Breast epithelium (tissue), 4 donors: ENCODE results near the gene DIP2B. TPM values are rescaled to one million over a fixed set of nuclear protein-coding genes. Genes with fewer than 3 reads are reported as not detected.
"Not testable (repeated sequence)": the region's sequence is repeated elsewhere in the genome, so short reads cannot be mapped to it uniquely, and the experiment has no call there.

ENCODE experiments used
- DNase-seq, 2 donors: peaks; one replicate each; pipeline ENCODE4 v3.0.0-alpha.2; 2019; ENCODE audit warnings: low spot score in 2 of 2
- H3K27ac ChIP-seq, 2 donors: fragments of 200-600 bp; sonication (generic) in 1 of 2; one replicate each; pipeline ENCODE4 v1.5.1; 2016 to 2019; ENCODE audit warnings: mild to moderate bottlenecking in 1 of 2
- H3K27me3 ChIP-seq, 2 donors: fragments of 200-600 bp; sonication (generic) in 1 of 2; one replicate each; pipeline versions ENCODE4 v1.5.1 to v1.6.0; 2017 to 2019; ENCODE audit warnings: control low read depth in 1 of 2, mild to moderate bottlenecking in 1 of 2
- H3K36me3 ChIP-seq: fragments of 200-600 bp; one replicate; pipeline ENCODE4 v1.5.1; 2019
- H3K4me1 ChIP-seq, 2 donors: fragments of 200-600 bp; sonication (generic); one replicate each; pipeline ENCODE4 v1.5.1; 2016 to 2019; ENCODE audit warnings: control low read depth in 1 of 2
- H3K4me3 ChIP-seq, 3 donors: fragments of 200-600 bp; sonication (generic); 1 replicate in 2 of 3; 2 replicates in 1 of 3; pipeline ENCODE4 v1.5.1; 2016 to 2019; ENCODE audit warnings: mild to moderate bottlenecking in 3 of 3, moderate library complexity in 2 of 3
- H3K9me3 ChIP-seq, 2 donors: fragments of 200-600 bp; sonication (generic) in 1 of 2; one replicate each; pipeline ENCODE4 v1.5.1; 2016 to 2019; ENCODE audit warnings: control low read depth in 1 of 2
- POLR2A ChIP-seq: fragments of 450-650 bp; IDR thresholded peaks from one replicate; pipeline ENCODE4 v1.6.1; 2016; ENCODE audit warnings: antibody characterized with exemption, mild to moderate bottlenecking, moderate library complexity
- POLR2AphosphoS5 ChIP-seq, 3 donors: sonication (generic); formaldehyde crosslinking; IDR thresholded peaks; one replicate each; pipeline ENCODE4 v1.6.1; 2017; ENCODE audit warnings: antibody characterized with exemption in 3 of 3
- intact Hi-C: fragments of 100-400 bp; cut with DNase I; formaldehyde crosslinking; loops from one replicate; pipeline ENCODE4 v1.15.1; 2023; ENCODE audit warnings: low total_unique reads
- total RNA-seq, 3 donors: library from RNA; depleted of rRNA; stranded (reverse); fragments of >200 nt; gene quantifications; one replicate each; pipeline ENCODE4 v1.1.0, GENCODE V29; 2016
- TF ChIP-seq, protein P1 (sequence below), 3 donors: fragments of 450-650 bp; IDR thresholded peaks; one replicate each; pipeline ENCODE4 v1.5.1; 2016 to 2017; ENCODE audit warnings: antibody characterized with exemption in 3 of 3, mild to moderate bottlenecking in 3 of 3, moderate library complexity in 3 of 3

Gene DIP2B
- total RNA-seq, 3 donors from 2014 or later: 26.6 to 44.8 (median 33.4) TPM

DNA sequence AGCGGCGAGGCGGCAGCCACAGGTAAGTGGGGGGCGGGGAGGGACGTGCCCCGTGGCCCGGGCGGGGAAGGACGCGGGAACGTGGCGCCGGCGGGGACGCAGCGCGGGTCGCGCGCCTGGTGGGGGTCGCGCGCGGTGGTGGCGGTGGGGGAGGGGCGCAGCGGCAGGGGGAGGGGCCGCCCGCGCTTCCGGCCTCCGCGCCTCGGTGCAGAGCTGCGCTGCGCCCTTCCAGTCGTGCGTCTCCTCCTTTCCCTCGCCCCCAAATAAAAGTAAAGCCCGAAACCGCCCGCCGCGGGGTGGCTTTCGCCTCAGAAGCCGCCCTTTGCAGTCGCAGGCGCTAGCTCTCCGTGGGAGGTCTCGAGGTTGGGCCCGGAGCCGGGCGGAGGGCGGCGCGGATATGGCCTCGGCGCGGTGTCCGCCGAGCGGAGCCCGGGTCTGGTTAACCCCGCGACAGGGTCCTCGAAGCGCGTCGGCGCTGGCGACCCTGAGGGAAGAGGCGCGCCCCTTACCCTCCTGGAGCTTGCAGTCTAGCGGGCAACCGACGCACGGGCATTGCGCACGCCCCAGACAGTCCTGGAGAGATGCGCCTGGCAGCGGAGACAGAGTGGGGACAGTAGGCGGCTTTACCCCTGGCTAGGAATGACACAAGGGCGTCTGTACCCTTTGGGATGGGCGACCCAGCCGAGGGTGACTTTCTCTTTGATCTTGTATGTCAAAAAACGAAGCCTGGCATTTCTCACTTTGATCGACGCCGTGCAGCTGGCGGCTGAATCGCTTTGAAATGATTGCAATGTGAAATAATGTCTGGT lies 259.7 kb downstream of the DIP2B start:
- H3K36me3 ChIP-seq: no peaks in the 10 kb centered on the region
- no peak for TF ChIP-seq POLR2AphosphoS5 (IDR thresholded peaks at IDR 0.05)
- TF ChIP-seq POLR2A: no peak
- TF ChIP-seq, protein P1, sequence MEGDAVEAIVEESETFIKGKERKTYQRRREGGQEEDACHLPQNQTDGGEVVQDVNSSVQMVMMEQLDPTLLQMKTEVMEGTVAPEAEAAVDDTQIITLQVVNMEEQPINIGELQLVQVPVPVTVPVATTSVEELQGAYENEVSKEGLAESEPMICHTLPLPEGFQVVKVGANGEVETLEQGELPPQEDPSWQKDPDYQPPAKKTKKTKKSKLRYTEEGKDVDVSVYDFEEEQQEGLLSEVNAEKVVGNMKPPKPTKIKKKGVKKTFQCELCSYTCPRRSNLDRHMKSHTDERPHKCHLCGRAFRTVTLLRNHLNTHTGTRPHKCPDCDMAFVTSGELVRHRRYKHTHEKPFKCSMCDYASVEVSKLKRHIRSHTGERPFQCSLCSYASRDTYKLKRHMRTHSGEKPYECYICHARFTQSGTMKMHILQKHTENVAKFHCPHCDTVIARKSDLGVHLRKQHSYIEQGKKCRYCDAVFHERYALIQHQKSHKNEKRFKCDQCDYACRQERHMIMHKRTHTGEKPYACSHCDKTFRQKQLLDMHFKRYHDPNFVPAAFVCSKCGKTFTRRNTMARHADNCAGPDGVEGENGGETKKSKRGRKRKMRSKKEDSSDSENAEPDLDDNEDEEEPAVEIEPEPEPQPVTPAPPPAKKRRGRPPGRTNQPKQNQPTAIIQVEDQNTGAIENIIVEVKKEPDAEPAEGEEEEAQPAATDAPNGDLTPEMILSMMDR (IDR thresholded peaks at IDR 0.05): no peak
- intact Hi-C loops: no loop called here
- no peaks in the 10 kb centered on the region for H3K27me3 ChIP-seq
- H3K9me3 ChIP-seq: no peaks in the 10 kb centered on the region
- DNase-seq: peak in 1 of 2 donors; percentile 31
- H3K4me3 ChIP-seq: peak overlapping the region; percentile 73 to 91 (median 91)
- H3K27ac ChIP-seq: peak overlapping the region; percentile 94 to 99
- H3K4me1 ChIP-seq: peaks cover 4 to 5% of the 10 kb centered on the region in 2 donors

DNA sequence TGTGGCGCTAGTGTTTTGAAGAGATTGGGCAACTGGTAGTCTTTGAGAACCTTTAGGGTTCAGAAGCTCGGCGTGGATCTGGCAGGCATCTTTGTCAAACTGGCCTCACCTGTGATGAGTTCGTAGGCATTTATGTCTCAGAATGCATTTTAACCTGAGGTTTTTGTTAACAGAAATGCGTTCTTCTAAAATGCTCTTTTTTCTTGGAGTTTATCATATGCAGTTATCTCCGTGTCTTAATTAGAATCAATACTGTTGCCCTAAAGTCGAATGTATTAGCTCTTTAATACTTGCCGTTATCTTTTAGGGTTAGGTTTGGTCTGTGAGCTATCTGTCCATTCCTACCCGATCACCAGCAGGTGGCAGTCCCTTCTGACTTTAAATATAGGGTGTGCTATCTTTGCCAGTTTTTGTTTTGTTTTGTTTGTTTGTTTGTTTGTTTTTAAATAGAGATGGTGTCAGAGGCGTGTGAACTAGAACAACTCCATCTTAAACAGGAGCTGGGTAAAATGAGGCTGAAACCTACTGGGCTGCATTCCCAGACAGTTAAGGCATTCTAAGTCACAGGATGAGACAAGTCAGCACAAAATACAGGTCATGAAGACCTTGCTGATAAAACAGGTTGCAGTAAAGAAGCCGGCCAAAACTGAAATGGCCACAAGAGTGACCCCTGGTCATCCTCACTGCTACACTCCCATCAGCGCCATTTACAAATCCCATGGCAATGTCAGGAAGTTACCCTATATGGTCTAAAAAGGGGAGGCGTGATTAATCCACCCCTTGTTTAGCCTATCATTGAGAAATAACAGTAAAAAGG lies 260.5 kb downstream of the DIP2B start:
- no peak for DNase-seq
- no peak for TF ChIP-seq POLR2A
- TF ChIP-seq, protein P1 (IDR thresholded peaks at IDR 0.05): peak; percentile 32 to 70 (median 66)
- Histone ChIP-seq H3K36me3 (no peaks in the 10 kb centered on the region), H3K27me3 (no peaks in the 10 kb centered on the region), H3K9me3 (no peaks in the 10 kb centered on the region), H3K4me1 (peaks cover 4 to 5% of the 10 kb centered on the region in 2 donors), H3K4me3 (peak overlapping the region; percentile 73 to 91 (median 91)), H3K27ac (peak overlapping the region; percentile 94 to 99)
- intact Hi-C loops: no loop called here

DNA sequence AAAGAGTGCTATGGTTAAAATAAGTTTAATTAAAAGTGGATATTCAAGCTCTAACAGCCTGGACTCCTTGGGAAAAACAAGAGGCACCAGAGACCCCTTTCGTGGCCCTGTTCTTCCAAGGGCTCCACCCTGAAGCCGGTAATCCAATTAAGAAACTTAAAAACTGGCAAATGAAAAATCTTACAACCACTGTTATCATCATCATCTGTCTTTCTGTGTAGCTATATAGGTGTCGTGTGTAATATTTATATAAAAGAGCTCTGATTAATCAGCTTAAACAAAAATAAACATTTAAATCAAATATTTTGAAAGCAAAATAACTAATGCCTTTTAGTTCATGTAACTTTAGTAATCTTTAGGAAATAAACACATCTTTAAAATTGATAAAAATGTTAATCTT lies 263.6 kb downstream of the DIP2B start:
- Histone ChIP-seq H3K4me1 (peaks cover 4 to 5% of the 10 kb centered on the region in 2 donors), H3K27me3 (no peaks in the 10 kb centered on the region), H3K27ac (no peak overlapping the region), H3K4me3 (no peak overlapping the region), H3K9me3 (no peaks in the 10 kb centered on the region), H3K36me3 (no peaks in the 10 kb centered on the region)
- TF ChIP-seq POLR2A: no peak
- TF ChIP-seq, protein P1 (IDR thresholded peaks at IDR 0.05): no peak
- no peak for TF ChIP-seq POLR2AphosphoS5 (IDR thresholded peaks at IDR 0.05)
- DNase-seq: no peak
- intact Hi-C loops: no loop called here

DNA sequence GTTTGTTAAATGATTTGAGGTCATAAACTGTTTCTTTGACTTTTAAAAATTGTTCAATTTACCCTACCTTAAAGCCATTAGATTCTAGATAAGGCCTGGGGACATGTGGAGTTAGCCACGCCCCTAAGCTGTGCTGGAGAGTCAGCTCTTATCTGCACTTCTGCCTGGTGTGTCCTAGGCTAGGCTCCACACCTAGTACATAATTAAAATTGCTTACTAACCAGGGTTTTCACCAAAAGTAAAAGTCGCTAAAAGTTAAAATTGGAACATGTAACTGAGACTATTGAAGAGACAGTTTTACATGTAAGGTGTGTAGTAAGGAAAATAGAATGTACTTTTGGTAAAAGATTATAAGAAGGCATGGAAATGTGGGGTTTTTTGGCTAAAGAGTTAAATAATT lies 264.0 kb downstream of the DIP2B start:
- H3K27me3 ChIP-seq, H3K9me3 ChIP-seq, H3K36me3 ChIP-seq, H3K27ac ChIP-seq, H3K4me3 ChIP-seq, intact Hi-C loops, H3K4me1 ChIP-seq, DNase-seq: not testable (repeated sequence)

DNA sequence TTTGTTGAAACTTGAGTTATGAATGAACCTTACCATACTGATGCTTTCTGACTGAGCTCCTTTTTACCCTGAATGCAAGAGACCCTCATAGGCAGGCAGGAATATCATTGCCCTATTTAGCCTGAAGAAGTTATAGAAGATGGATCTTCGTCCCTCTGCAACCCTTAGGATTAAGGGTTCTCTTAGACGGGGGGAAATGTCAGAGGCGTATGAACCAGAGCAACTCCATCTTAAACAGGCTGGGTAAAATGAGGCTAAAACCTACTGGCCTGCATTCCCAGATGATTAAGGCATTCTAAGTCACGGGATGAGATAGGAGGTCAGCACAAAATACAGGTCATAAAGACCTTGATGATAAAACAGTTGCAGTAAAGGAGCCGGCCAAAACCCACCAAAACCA lies 266.6 kb downstream of the DIP2B start:
- no peak for DNase-seq
- H3K4me3 ChIP-seq: no peak overlapping the region
- H3K27ac ChIP-seq: no peak overlapping the region
- H3K27me3 ChIP-seq: no peaks in the 10 kb centered on the region
- H3K4me1 ChIP-seq: no peaks in the 10 kb centered on the region
- no peaks in the 10 kb centered on the region for H3K36me3 ChIP-seq
- TF ChIP-seq POLR2AphosphoS5 (IDR thresholded peaks at IDR 0.05) (no peak), POLR2A (no peak)
- TF ChIP-seq, protein P1 (IDR thresholded peaks at IDR 0.05): no peak
- no peaks in the 10 kb centered on the region for H3K9me3 ChIP-seq
- intact Hi-C loops: no loop called here
